ENCODE results near the gene MYO1B. TPM values are rescaled to one million over a fixed set of nuclear protein-coding genes. Genes with fewer than 3 reads are reported as not detected.
A peak's percentile ranks its signal among the peaks of the same experiment; 100 is the strongest.

The MYO1B gene
- total RNA-seq, 1 donor from 2014 or later, result 74.9 TPM

- DNase-seq (ENCODE audit: low spot score) (no peak), ATAC-seq (no peak)
- intact Hi-C loops (cut with DNase I), result no loop called here
These were observed 98.7 kb downstream of the MYO1B start for GRCh38 chr2:191343796-191344338.

- ATAC-seq, result no peak
- DNase-seq (ENCODE audit: low spot score), result no peak
- intact Hi-C loops (cut with DNase I), result no loop called here
These were observed 100.6 kb downstream of the MYO1B start for GRCh38 chr2:191345788-191346187.

GRCh38 chr2:191347154-191347553 is 102.0 kb downstream of the MYO1B start:
- ATAC-seq, result no peak
- DNase-seq (ENCODE audit: low spot score), result no peak
- intact Hi-C loops (cut with DNase I), result no loop called here

- intact Hi-C loops (cut with DNase I), result no loop called here
- DNase-seq (ENCODE audit: low spot score) (no peak), ATAC-seq (no peak)
These were observed 102.7 kb downstream of the MYO1B start for GRCh38 chr2:191347881-191348280.

GRCh38 chr2:191349990-191350389 is 104.8 kb downstream of the MYO1B start:
- no peak for ATAC-seq
- DNase-seq (ENCODE audit: low spot score), result no peak
- intact Hi-C loops (cut with DNase I), result no loop called here

GRCh38 chr2:191350826-191351225 is 105.6 kb downstream of the MYO1B start:
- DNase-seq (ENCODE audit: low spot score) (no peak), ATAC-seq (no peak)
- intact Hi-C loops (cut with DNase I), result no loop called here

- no peak for ATAC-seq
- intact Hi-C loops (cut with DNase I), result no loop called here
- no peak for DNase-seq (ENCODE audit: low spot score)
These were observed 106.1 kb downstream of the MYO1B start for GRCh38 chr2:191351298-191351697.

- no peak for ATAC-seq
- intact Hi-C loops (cut with DNase I), result no loop called here
- DNase-seq (ENCODE audit: low spot score), result no peak
These were observed 106.7 kb downstream of the MYO1B start for GRCh38 chr2:191351921-191352320.

GRCh38 chr2:191352536-191352935 is 107.3 kb downstream of the MYO1B start:
- intact Hi-C loops (cut with DNase I), result no loop called here
- DNase-seq (ENCODE audit: low spot score), result no peak
- ATAC-seq, result no peak

GRCh38 chr2:191355170-191355758 is 110.1 kb downstream of the MYO1B start:
- ATAC-seq, result no peak
- intact Hi-C loops (cut with DNase I), result no loop called here
- no peak for DNase-seq (ENCODE audit: low spot score)

GRCh38 chr2:191357678-191358077 is 112.5 kb downstream of the MYO1B start:
- intact Hi-C loops (cut with DNase I), result no loop called here
- ATAC-seq (no peak), DNase-seq (ENCODE audit: low spot score) (no peak)

- intact Hi-C loops (cut with DNase I), result no loop called here
- no peak for ATAC-seq
- DNase-seq (ENCODE audit: low spot score), result no peak
These were observed 113.3 kb downstream of the MYO1B start for GRCh38 chr2:191358325-191359025.

GRCh38 chr2:191359133-191359532 is 113.9 kb downstream of the MYO1B start:
- ATAC-seq (no peak), DNase-seq (ENCODE audit: low spot score) (no peak)
- intact Hi-C loops (cut with DNase I), result no loop called here

- ATAC-seq, result no peak
- no peak for DNase-seq (ENCODE audit: low spot score)
- intact Hi-C loops (cut with DNase I), result no loop called here
These were observed 115.7 kb downstream of the MYO1B start for GRCh38 chr2:191360918-191361317.

GRCh38 chr2:191362841-191363240 is 117.6 kb downstream of the MYO1B start:
- ATAC-seq, result no peak
- intact Hi-C loops (cut with DNase I), result no loop called here

GRCh38 chr2:191363267-191363666 is 118.1 kb downstream of the MYO1B start:
- intact Hi-C loops (cut with DNase I), result no loop called here
- DNase-seq (ENCODE audit: low spot score) (no peak), ATAC-seq (no peak)

More at GRCh38 chr2:191362841-191363240, 117.6 kb downstream of the MYO1B start:
- no peak for DNase-seq (ENCODE audit: low spot score)

GRCh38 chr2:191365089-191365488 is 119.9 kb downstream of the MYO1B start:
- intact Hi-C loops (cut with DNase I), result no loop called here
- DNase-seq (ENCODE audit: low spot score) (no peak), ATAC-seq (no peak)

GRCh38 chr2:191366199-191366598 is 121.0 kb downstream of the MYO1B start:
- intact Hi-C loops (cut with DNase I), result no loop called here
- ATAC-seq, result peak; percentile 79
- DNase-seq (ENCODE audit: low spot score), result no peak

GRCh38 chr2:191369034-191369433 is 123.8 kb downstream of the MYO1B start:
- ATAC-seq, result no peak
- intact Hi-C loops (cut with DNase I), result no loop called here
- no peak for DNase-seq (ENCODE audit: low spot score)

GRCh38 chr2:191374366-191374765 is 129.2 kb downstream of the MYO1B start:
- intact Hi-C loops (cut with DNase I), result no loop called here
- ATAC-seq, result no peak
- no peak for DNase-seq (ENCODE audit: low spot score)

- intact Hi-C loops (cut with DNase I), result no loop called here
- ATAC-seq, result no peak
These were observed 129.7 kb downstream of the MYO1B start for GRCh38 chr2:191374939-191375338.

More at GRCh38 chr2:191374939-191375338, 129.7 kb downstream of the MYO1B start:
- DNase-seq (ENCODE audit: low spot score), result no peak

All from sciatic nerve (tissue), 2 donors.